HG03442 (cell line): ENCODE data around the gene EVX1.

Experiments
- ATAC-seq: cut with Tn5 transposase; IDR thresholded peaks from one replicate; pipeline ENCODE4 v1.9.1; 2021; ENCODE audit warnings: mild to moderate bottlenecking, moderate library complexity; ENCODE audit not compliant: unreplicated experiment

The EVX1 gene

DNA sequence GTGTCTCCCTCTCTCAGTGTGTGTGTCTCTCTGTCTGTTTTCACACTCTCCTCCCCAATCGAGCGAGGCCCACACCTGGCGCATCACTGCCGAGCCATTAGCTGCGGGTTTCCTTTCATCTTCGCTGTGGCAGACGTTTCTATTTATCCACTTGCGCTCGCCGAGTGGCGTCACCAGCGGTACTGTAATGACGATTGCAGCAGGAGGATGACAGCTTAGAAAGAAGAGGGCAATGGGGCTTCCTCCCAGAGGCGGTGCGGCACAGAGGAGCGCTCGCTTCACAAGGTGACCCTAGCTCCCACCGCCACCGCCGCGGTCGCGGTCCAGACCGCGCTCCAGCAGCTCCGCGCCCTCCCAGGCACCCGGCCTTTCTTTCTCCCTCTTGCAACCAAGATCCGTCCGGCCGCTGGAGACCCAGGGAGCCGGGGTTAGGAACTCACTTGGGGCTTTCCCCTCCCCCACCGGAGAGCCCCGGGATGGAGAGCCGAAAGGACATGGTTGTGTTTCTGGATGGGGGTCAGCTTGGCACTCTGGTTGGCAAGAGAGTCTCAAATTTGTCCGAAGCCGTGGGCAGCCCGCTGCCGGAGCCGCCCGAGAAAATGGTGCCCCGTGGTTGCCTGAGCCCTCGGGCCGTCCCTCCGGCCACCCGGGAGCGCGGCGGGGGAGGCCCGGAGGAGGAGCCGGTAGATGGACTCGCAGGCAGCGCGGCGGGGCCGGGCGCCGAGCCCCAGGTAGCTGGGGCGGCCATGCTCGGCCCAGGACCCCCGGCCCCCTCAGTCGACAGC is at the start of gene EVX1:
Gene EVX1, plus strand, starts transcription at position 248 of the 785 bp plus-strand sequence. Its CDS starts 229 bp downstream, at position 477.
- no peak for ATAC-seq

DNA sequence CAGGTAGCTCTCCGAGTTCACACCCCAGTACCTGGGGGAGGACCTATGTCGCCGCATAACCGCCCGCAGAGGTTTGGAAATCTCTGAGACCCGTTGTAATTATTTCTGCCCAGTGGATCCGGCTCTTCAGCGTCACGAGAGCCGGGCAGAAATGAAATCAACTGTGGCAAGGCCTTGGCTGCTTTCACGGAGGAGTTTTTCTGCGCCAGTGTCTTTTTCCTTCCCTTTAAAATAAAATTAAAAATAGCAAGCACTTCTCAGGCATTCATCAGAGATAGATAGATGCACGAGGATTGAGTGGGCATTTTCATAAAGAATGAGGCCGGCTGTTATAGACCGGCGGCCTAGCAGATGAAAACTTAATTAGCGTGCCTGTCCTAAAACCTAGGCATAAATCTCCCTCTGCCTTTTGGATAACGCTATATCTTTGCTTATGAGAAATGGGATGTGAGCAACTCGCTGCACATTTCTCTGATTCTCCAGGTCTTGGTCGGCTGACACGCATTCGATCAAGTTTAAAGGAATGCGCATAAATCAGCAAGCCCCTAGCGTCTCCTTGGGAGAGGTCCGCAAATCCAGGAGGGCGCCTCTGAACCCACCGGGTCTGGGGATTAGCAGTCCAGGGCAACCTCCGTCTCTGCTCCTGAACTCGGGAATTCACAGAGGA is 49.1 kb upstream of the EVX1 start:
- ATAC-seq: no peak

DNA sequence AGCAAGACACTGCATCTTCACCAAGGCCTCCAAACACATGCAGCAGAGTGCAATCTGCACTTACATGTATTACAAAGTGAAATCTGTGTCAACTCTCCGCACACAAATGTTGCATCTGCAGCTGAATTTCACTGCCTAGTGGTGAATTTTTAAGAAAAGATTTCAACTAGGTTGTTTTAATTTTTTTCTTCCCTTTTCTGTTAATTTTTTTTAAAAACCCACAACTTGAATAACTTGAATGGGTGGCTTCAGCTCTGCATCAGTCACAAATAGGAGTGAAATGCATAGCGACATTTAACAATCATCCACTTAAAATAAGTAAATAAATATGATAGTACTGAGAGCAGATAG is 48.6 kb upstream of the EVX1 start:
- no peak for ATAC-seq

DNA sequence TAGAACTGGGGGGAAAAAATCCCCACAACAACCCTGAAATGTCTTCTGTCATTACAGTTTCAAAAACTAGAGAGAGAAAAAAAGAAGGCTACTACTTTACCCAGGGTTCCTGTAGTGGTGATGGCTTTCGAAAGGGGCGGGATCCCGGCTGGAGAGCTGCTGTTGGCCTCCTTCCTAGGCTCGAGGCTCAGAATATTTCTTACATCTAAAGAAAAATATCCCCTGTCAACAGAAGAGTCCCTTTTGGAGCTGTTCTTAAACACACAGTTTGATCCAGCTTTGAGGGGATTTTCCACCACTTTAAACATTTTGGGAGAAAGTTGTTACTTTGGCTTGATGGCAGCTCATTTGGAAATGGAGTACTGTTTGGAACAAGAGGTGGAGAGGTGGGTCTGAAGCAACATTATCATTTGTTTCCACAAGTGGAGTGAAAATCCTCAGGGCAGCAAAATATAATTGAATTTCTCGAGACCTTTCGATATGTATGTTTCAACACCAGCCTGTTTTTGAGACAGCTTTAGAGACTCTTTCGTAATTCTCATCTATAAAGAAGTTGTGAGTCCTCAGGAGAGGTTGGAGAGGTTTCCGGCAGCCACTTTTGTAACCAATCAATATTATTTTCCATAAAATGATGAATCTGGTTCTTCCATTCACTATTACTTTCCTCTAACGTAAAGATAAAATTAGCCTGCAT is 47.8 kb upstream of the EVX1 start:
- ATAC-seq: no peak

DNA sequence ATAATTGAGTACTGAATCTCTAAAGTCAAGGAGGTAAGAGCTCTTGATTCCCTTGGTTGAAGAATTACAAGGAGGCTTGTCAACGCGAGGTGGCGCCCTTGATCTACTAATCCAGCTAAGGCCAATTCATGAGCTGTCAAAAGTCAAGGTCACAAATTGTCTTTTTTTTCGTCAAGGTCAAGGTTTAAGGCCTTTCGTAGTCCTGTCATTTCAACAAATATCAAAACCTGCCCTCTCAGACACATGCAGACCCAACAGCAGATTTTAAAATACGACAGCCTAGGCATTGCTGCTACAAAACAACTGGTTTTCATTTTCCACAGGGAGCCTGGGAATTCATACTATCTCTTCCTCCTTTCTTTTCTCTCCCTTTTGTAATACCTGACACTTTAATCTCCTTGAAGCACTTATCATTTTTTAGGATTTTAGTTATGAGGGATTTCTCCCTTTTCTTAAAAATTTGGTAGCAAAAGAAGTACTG is 46.3 kb upstream of the EVX1 start:
- ATAC-seq: no peak

DNA sequence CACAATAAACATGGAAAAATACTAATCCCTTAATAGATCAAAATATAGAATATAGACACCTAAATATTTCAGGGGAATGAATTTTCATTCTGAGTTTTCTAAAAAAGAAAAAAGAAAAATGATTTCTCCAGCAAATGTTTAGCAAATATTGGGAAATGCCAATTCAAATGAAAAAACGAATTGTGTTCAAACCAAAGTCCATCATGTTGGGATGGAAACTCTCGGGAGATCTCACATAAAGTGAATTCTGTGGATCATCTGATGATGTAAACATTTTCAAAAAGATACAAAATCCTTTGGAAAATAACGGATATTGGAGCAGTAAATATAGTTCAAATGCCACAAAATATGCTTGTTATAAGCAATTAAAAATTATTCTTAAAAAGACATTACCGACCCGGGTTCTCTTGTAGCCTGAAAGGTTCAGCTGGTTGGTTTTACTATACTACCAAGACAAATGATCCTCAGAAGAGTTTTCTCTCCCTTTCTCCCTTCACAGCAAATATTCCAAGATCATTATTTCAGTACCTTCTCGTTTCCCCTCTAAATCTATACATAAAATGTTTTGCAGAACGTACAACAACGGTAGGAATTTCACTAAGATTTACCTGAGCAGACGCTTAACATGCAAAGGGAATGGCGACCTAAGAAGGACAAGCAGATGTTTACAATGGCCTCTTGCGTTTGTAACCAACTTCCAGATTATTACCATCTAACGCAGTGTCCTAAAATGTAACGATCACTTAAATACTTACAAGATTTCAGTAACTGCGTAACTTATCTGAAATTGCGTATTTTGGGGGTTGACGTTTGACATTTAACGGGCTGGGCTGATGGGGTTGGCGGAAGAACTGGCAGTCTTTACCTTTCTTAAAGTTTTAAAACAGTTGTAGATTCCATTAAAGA is 45.2 kb upstream of the EVX1 start:
- ATAC-seq: no peak

DNA sequence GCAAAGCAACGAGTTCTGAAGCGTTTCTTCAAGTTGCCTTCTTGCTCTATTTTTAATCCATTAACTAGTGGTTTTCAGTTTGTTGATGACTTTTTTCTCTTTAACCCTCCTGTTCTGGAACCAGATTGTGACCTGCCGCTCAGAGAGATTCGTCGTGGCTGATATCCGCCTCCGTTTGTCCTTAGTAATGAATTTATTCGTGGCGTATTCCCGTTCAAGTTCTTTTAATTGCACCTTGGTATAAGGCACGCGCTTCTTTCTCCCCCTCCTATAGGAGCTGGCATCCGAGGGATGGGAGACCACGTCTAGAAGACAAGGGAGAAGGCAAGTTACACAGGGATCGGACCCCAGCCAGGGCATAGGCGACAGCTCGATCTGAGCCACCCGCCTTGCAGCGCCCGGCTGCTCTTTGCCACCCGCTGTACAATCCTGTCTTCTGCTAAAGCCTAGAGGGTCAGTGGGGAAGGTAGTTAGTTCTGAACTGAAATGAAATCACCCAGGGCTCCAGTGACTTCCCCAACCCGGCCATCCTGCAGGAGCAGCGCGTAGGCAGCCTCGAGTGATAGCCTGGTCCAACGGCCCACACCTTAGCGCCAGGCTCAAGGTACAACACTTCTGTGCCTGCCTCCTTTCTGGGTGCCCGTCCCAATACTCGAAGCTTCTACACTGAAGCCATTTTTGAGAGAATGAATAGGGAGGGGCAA is 44.3 kb upstream of the EVX1 start:
- no peak for ATAC-seq

DNA sequence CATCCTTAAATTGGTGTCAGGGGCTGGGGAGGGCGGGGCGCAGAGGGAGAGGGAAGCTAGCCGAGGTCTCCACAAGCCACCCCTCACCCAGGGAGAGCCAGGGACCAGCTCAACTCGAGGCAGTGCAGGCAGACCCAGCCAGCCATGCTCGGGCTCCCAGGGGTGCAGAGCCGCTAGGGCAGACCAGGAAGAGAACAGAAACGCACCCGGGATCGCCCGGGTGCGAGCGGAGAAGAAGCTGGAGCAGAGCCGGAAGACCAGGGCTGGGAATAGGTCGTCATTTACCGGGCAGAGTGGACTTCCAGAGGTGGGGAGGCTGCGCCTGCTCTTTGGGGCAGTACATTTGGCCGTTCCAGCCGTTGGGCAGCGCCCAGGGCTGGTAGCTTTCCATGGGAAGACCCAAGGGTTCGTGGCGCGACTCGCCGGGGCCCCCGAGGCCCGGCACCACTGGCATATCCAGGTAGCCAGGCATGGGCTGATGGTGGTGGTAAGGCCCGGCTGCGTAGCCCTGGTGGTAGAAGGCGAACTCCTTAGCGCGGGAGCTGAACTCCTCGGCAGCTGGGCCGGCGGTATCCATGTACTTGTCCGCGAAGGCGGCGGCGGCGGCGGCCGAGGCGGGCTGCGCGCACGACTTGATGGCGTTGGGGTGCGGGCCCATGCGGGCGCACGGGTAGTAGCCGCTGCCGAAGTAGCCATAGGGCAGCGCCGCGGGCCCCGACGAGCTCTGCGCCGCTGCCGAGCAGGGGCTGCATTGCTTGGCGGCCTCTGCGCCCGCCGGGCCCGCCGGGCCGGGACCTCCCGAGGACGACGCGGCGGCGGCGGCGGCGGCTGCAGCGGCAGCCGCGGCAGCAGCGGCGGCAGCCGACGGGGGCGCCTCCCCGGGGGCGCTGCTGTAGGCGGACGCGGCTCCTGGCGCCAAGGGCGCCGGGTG is 43.5 kb upstream of the EVX1 start:
- ATAC-seq: no peak

DNA sequence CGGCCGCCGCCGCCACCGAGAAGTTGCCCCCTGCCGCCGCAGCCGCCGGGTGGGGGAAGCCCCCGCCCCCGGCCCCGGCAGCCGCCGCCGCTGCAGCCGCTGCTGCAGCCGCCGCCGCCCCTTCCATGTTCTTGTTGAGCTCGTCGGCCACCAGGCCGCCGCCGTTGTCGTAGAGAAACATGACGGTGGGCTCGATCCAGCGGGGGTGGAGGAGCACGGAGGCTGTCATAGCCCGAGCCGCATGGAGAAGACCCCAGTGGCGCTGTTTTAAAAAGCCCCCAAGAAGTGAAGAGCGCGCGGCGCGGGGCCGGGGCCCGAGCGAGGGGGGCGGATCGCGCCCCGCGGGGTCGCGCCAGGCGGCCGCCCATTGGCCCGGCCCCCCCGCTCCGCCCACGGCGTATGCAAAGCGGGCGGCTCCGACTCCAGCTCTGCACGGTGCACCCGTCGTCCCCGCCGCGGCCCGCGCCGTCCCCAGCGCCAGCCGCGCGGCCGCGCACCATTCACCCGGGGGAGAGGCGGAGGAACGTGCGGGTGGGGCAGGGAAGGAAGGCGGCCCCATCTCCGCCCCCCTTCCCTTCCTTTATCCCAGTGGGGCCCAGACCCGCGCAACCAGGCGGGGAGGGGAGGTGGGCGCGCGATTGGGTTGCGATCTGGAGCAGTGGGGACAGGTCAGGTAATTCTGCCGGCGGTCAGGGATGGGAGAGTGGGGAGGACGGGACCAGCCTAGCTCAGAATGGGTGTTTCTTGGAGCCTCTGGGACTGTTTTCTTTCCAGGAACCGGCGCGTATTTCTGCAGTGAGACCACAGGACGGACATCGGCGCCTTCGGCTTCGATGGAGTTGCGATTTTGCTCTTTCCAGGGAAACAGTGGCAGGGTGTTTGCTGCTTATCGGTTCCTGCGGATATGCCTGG is 42.5 kb upstream of the EVX1 start, which contains the start of gene HOXA13:
Gene HOXA13, minus strand, starts transcription at position 243 of the 912 bp plus-strand sequence. Its CDS starts 14 bp downstream, at position 229.
- ATAC-seq: no peak

DNA sequence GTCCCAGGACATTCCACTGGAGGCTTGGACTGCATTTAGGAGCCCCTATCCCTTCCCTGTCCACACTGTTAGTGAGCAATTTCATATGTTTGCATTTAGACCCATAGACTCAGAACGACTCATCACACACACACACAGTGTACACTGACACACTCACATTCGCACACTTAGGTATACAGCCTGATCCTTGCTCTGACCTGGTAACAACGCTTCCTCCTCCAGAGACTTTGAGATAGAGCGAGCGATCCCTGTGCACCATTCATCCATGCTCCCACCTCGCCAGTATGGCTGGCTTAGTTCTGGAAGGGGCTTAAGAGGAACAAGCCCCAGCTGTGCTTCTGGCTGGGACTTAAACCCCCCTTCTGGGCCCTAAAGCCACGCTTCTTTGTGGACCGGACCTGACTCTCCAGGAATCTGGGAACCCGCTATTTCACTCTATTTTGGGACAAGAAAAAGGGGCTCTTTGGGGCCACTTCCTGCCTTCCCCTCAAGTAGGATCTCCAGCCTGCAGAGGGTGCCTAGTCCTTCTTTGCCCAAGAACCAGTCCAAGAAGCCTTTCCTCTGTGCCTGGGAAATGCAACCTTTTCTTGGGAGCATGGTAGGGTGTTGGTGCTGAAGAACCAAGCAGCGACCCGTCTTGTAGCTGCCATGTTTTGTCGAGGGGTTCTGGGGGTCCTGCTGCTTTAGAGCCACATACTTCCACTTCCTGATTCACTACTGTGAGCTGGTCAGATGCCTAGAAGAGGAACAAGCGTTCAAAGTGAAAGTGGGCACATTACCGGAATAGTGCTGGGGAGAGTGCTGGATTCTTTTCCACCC is 41.6 kb upstream of the EVX1 start:
- no peak for ATAC-seq

DNA sequence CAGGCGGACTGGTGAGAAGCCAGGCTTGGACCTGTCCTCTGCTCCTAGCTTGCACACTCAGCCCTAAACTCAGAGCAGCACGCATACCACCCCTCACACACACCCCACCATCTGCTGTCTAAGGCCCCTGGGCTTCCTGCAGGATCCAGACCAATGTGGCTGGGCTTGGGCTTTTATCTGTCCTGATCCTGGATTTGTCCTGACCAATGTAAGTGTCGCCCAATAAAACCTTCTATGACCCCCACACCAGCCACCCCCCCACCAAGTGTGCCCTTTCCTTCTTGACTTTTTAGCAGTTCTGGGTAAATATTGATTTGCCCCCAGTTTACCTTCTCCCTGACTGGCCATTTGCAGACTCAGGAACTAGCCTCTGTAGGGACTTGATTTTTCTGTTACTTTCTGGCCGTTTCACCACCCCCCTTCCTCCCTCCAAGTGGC is 41.0 kb upstream of the EVX1 start:
- no peak for ATAC-seq

DNA sequence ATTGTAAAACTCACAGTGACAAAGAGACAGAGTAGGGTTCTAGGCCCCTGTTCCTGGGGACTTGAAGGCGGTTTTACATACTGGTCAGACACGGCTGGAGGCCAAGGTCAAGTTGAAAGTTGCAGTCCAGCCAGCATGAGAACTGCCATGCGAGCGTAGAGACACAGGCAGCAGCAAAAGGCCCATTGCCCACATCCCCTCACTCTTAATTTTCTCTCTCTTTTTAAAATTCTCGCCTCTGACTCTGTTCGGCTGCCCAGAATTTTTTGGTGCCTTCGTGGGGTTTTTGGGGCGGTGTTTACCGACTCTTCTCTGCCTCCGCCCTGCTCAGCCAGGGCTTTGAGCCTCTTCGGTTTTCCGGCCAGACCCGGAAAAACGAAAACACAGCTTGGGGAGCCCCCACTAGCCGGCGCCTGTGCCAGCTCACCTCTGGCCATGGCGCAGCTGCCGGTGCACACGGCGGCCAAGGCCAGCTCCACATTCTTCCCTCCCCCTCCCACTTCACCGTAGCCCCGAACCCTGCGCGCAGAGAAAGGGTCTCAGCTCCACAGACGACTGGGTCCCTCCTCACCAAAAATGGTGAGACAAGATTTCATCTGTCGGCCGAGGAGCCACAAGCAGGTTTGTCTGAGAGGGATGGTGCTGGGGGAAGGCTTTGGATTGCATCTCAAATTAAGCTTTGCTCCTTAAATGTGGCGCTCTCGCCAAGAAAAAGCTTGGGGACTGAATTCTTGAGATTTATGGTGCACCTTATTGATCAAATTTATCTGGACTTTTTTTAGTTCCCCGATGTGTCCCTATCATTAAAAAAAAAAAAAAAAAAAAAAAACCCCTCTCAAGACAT is 40.4 kb upstream of the EVX1 start:
- ATAC-seq: no peak

DNA sequence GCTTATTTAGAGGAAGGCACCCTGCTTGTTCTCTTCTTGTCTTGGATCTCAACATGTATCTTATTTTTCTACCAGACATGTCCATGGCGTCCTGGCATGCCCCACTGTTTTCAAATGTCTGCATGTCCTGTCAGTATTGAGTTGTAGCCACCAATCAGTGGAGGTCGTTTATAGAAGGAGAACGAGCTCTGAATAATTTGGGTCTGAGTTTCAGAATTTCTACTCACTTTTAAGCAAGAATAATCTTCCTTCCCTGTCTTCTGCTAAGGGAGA is 39.8 kb upstream of the EVX1 start:
- ATAC-seq: no peak

DNA sequence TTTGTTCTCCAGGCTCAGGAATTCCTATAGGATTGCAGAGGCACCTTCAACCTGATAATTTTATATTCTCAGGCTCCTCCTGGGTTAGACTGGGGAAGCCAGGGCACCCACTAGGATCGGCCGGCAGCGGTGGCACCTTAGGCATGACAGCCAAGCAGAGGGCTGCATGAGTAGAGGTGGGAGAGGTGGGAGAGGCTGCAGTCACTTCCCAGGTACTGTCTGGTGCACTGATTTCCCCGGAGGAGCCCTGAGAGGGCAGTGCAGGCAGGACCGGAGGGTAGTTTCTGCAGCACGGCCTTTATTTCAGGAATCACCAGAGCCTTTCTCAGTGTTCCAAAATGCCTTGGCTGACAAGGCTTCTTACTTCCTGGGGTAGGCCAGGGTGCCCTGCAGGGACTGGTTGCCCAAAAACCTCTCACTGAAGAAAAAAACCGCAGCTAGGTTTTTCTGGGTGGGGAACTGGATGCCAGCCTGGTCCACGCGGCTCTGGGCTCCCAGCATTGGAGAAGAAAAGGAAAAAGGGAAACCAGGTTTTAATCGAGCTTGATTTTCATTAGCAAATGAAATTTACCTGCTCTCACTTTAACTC is 39.1 kb upstream of the EVX1 start:
- ATAC-seq: no peak

DNA sequence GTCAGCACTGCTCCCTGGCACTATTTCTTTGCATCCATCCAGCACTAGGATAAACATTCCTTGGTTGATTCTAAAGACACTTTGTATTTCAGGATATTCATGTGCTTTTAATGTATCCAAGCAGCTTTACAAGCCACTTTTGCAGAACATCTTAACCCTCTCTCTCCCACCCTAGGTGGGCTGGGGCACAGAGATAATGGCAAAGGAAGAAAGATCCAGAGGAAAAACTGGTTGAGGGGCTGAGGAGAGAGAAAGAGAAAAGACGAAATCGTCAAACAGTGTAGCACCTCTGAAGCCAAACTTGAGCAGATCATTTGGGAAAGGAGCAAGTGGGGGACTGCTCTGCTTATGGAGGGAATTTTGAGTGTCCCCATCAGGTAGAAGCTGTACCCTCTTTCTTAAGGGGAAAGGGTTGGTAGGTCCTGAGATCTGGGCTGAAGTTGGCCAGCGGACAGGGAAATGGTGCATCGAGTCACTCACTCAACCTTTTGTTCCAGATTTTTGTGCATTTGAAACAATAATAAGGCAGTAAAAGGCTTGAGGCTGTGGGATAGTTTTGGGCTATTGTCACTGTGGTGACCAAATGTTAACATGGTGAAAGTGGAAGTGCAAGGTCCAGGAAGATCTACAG is 38.5 kb upstream of the EVX1 start:
- ATAC-seq: no peak
